HG02970 (cell line): ENCODE measurements around the gene SCTR.

ENCODE experiments used
- ATAC-seq: cut with Tn5 transposase; IDR thresholded peaks from one replicate; pipeline ENCODE4 v1.9.1; 2021; ENCODE audit warnings: mild to moderate bottlenecking, moderate library complexity, moderate number of reproducible peaks; ENCODE audit not compliant: unreplicated experiment, low FRiP score

Gene SCTR

GRCh38 chr2:119489232-119489952, 34.9 kb downstream of the SCTR start:
- ATAC-seq, result no peak

GRCh38 chr2:119488245-119489214, 35.8 kb downstream of the SCTR start:
- ATAC-seq, result no peak

- peak; percentile 83 for ATAC-seq
Observed at GRCh38 chr2:119487434-119488244, 36.6 kb downstream of the SCTR start.

GRCh38 chr2:119486886-119487285, 37.4 kb downstream of the SCTR start:
- ATAC-seq, result no peak

GRCh38 chr2:119486196-119486827, 38.0 kb downstream of the SCTR start:
- no peak for ATAC-seq

- no peak for ATAC-seq
Observed at GRCh38 chr2:119485336-119486110, 38.8 kb downstream of the SCTR start.

- ATAC-seq, result no peak
Observed at GRCh38 chr2:119484834-119485233, 39.4 kb downstream of the SCTR start.

GRCh38 chr2:119483896-119484718, 40.2 kb downstream of the SCTR start:
- no peak for ATAC-seq

GRCh38 chr2:119483395-119483753, 40.9 kb downstream of the SCTR start:
- ATAC-seq, result no peak

GRCh38 chr2:119482481-119483394, 41.5 kb downstream of the SCTR start:
- no peak for ATAC-seq

GRCh38 chr2:119481501-119482455, 42.5 kb downstream of the SCTR start:
- no peak for ATAC-seq

GRCh38 chr2:119480718-119481142, 43.6 kb downstream of the SCTR start:
- ATAC-seq, result no peak

- ATAC-seq, result no peak
Observed at GRCh38 chr2:119480184-119480583, 44.1 kb downstream of the SCTR start.

GRCh38 chr2:119478978-119479295, 45.3 kb downstream of the SCTR start:
- no peak for ATAC-seq

- no peak for ATAC-seq
Observed at GRCh38 chr2:119478188-119478977, 45.9 kb downstream of the SCTR start.

GRCh38 chr2:119477113-119477505, 47.2 kb downstream of the SCTR start:
- no peak for ATAC-seq
